GM19455 (cell line): Measurements from ENCODE around the gene KIN.
"Not testable (repeated sequence)": the region's sequence is repeated elsewhere in the genome, so short reads cannot be mapped to it uniquely, and the experiment has no call there.

ENCODE experiments used
- ATAC-seq: cut with Tn5 transposase; IDR thresholded peaks from one replicate; pipeline ENCODE4 v1.9.1; 2021; ENCODE audit not compliant: unreplicated experiment

Gene KIN, protein sequence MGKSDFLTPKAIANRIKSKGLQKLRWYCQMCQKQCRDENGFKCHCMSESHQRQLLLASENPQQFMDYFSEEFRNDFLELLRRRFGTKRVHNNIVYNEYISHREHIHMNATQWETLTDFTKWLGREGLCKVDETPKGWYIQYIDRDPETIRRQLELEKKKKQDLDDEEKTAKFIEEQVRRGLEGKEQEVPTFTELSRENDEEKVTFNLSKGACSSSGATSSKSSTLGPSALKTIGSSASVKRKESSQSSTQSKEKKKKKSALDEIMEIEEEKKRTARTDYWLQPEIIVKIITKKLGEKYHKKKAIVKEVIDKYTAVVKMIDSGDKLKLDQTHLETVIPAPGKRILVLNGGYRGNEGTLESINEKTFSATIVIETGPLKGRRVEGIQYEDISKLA

DNA sequence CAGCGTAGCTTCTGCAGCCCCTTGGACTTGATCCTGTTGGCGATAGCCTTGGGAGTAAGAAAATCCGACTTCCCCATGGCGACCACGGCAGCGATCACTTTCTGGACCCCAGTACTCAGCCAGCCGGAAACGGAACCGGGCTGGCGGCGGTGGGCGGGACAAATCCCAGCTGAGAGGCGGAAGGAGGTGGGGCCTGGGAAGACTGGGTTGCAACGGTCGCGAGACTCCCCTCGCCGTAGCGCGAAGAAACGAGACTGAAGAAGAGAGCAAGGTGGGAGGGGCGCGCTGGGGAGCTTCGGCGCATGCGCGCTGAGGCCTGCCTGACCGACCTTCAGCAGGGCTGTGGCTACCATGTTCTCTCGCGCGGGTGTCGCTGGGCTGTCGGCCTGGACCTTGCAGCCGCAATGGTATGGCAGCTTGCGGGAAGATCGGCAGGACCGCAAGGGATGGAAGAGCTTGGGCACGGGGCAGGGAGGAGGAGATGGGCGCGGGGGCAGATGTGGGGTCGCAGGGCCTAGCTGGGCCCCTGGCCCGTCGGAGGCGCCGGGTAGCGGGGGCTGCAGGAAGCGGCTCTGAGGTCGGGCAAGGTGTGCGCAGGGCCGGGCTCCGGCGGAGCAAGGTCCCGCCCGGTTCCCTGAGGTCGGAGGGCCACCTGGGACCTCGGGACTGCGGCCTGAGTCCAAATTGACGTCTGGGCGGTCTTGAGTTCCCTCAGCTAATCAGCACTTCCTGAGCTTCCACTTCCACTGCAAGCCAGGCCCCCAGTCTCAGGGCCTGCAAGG lies at the start of gene KIN, which contains the start of gene ATP5F1C:
Gene KIN, minus strand, starts transcription at position 137 of the 782 bp plus-strand sequence. Its CDS starts 60 bp downstream, at position 77.
Gene ATP5F1C, plus strand, starts transcription at position 321 of the 782 bp plus-strand sequence. Its CDS starts 31 bp downstream, at position 352.
- peak; percentile 90 for ATAC-seq

DNA sequence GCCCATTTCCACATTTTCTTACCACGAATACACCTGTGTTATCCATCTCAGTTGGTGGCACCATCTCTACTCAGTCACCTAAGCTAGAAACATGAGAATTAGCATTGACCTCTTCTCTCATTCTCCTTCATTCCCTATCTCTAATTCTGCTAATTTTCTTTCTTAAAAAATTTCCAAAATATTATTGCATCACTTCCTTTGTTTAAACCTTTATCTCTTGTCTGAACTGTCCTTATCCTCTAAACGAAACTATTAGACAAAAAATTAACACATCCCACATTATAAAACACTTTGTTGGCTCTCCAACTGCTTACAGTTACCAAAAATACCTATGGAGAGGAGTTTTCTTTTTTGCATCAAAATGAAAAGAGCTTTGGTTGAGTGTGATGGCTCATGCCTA lies 48.8 kb upstream of the KIN start:
- ATAC-seq, result no peak

DNA sequence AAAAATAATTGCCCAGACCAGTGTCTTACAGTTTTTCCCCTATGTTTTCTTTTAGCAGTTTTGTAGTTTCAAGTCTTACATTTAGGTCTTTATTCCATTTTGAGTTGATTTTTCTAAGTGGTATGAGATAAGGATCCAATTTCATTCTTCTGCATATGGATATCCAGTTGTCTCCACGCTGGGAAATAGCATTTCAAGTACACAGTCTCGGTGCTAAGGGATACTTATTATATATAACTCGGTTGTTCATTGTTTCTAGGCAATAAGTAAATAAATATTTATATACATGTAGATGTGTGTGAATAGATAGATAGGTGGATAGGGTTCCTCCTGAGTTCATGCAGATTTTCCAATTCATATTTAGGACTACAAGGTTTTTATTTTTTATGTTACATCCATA lies 46.5 kb upstream of the KIN start:
- ATAC-seq, result no peak

DNA sequence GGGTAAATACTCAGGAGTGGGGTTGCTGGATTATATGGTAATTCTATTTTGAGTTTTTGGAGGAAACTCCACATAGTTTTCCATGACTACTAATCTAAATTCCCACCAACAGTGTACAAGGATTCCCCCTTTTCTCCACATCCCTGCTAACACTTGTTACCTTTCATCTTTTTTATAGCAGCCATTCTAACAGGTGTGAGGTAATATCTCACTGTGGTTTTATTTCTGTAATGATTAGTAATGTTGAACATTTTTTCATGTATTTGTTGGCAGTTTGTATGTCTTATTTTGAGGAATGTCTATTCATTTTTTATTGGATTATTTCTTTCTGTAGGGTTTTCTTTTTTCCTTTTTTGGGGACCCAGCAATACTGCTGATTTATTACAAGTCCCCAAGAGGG lies 45.4 kb upstream of the KIN start:
- no peak for ATAC-seq

DNA sequence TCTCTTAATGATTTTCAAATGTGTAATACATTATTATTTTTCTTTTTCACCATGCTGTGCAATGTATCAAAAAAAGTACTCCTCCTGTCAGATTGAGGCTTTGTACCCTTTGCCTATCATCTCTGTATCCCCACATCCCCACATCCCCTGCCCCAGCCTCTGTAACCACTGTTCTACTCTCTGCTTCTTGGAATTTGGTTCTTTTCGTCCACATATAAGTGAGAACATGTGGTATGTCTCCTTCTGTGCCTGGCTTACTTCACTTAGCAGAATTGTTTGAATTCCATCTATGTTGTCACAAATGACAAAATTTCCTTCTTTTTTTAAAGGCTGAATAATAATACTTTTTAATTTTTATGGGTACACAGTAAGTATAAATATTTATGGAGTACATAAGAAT lies 44.3 kb upstream of the KIN start:
- ATAC-seq, result no peak

DNA sequence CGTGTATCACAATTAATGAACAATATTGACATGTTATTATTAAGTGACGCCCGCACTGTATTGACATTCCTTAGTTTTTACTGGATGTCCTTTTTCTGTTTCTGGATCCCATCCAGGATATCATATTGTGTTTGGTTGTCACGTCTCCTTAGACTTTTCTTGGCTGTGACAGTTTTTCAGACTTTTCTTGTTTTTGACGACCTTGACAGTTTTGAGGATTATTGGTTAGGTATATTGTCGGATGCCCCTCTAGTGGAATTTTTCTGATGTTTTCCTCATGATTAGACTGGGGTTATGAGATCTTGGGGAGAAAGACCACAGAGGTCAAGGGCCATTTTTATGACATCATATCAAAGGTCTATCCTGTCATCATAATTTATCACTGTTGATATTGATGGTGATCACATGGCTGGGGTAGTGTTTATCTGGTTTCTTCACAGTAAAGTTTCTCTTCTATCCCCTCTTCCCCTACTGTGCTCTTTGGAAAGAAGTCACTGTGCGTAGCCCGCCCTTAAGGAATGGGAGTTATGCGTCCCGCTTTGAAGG lies 41.6 kb upstream of the KIN start:
- ATAC-seq, result no peak

DNA sequence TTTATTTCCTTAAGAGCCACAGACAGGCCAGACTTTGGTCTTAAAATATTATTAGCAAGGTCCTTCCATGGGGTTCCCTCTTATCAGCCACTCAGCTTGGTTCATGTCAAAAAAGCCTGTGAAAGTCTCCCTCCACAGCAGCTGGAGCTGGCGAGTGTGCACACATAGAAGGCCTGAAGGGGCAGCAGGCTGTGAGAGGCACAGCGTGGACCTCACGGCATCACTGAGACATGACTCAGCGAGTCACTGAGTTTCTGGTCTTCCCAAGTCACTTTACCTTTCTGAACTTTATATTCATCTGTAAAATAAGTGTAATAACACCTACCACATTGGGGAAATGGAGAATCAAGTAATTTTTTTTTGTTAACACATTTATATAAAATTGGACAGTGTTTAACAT lies 39.2 kb upstream of the KIN start:
- ATAC-seq, result no peak

DNA sequence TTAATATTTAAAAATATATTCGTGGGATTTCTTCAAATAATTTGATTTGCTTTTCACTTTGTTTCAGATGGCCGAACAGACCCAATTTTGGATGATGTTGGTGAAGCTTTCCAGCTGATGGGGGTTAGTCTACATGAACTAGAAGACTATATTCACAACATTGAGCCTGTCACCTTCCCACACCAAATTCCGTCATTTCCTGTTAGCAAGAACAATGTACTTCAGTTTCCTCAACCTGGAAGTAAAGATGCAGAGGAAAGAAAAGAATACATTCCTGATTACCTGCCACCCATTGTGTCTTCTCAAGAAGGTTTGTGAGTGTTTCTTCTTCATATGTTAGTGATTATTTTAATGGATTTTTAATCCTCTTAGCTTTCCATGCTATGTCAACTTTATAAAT lies 36.5 kb upstream of the KIN start:
- ATAC-seq, result no peak

DNA sequence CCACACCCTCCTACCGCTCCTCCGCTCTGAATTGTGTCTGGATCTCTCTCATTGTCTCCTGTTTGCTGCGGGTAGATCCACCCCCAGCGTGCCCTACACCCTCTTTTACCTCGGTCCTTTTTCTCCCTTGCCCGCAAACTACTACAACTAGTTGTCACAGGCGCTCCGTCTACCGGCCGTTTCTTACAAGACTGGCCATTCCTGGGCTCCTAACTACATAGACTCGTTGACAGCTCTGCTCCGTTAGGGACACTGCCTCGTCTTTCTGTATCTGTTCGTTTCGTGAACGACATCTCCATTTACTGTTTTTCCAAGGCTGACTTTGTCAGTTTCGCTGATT lies 31.3 kb upstream of the KIN start:
- ATAC-seq, result peak; percentile 42

DNA sequence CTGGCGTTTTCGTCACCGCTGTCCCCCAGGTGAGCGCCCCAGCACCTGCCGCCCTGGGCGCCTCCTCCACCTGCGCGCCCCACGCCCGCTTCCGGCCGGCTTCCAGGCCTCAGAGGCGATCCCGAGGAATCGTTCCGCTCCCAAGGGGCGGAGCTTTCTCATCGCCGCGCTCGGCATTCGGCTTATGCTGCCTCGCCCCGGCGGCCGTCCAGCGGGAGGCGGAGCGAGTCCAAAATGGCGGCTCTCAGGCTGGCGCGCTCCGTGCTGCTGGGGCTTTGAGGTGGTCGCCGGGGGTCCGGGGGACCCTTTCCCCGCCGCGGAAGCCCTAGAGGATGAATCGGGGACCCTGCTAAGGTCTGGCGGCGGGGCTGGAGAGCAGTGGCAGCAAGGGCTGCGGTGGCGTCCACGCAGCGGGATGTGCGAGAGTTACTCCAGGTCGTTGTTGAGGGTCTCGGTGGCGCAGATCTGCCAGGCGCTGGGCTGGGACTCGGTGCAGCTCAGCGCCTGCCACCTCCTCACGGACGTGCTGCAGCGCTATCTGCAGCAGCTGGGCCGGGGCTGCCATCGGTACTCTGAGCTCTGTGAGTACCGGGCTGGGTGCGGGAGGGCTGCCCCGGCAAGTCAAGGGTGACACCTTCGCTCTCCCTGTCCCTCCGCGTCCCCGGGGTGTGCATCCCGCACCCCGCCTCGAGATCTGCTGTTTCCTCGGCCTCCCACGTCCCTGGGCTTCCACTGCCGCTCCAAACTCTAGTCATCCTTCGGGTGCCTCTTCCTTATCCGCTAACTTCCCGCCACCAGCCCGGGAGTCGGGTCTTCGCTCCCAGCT lies 30.7 kb upstream of the KIN start, which contains the start of gene TAF3:
Gene TAF3, plus strand, starts transcription at position 211 of the 826 bp plus-strand sequence. Its CDS starts 205 bp downstream, at position 416.
- peak; percentile 87 for ATAC-seq

DNA sequence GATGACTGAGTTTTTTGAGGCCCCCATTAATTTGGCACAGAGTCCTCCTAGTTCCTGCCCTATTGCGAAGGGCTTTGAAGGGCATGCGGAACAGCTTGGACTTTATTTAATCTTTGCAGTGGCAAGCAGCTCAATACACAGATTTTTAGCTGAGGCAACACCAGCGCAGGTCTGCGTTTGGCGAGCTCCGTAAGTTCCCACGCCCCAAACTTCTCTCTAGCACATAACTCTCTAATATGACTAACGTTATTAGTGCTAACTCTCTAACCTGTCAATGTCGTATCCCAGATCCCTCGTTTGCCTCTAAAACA lies 30.1 kb upstream of the KIN start:
- ATAC-seq, result peak; percentile 24

DNA sequence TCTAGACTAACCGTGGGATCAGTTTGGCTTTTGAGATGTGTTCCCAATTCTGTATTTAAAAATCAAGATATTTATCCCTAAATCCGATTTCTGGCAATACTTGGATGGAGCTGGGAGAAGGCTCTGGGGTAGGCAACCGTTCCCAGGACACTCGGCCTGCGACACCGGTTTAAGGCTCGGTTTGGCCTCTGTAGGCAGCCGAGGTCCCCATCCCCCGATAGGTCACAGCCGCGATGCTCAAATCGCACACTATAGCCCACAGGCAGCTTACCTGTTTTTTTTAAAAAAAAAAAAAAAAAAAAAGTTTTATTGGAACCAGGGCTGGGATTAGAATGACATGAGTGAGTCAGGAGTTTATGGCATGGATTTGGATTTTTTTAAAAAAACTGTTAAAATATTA lies 29.8 kb upstream of the KIN start:
- no peak for ATAC-seq

DNA sequence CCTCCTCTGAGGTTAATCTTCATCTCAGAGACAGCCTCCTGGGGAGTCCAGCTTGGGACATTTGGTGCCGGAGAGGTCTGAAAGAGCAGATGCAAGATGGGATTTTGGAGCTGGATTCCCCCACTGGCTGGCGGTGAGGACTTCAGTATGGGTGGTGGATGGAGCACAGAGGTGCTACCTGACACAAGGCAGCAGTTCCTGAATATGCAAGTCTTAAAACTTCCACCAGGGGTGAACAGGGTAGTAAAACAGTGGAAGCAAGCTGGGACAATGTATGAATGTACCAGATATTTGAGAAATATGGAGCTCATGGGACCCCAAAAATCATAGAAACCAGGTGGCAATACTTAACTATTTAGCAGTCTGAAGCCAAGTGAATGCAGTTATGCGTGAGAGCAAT lies 25.7 kb upstream of the KIN start:
- ATAC-seq, result no peak

DNA sequence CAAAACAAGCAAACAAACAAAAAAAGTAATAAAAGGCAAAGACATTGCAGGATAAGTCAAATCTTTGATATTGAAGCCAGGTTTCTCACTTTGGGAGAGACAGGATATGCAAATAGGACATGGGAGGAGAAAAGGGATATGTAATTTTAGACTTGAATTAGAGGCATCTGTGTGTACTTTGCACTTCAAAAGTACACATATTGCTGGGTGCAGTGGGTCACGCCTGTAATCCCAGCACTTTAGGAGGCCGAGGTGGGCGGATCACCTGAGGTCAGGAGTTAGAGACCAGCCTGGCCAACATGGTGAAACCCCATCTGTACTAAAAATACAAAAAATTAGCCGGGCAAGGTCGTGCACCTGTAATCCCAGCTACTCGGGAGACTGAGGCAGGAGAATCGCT lies 23.9 kb upstream of the KIN start:
- not testable (repeated sequence) for ATAC-seq

DNA sequence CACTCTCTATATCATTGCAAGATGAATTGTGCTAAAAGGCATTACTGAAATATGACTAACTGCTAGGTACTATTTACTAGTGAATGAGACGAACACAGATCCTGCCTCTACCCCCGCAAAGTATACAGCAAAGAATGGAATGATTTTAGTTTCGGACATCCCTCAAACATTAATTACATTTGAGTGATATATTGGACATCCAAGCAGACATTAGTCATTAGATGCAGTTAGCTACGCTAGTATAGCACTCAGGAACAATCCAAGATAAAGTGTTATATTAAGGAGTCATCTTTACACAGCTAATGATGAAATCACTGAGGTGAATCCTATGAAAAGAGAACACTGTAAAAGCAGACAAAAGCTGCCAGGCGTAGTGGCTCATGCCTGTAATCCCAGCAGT lies 23.2 kb upstream of the KIN start:
- no peak for ATAC-seq

DNA sequence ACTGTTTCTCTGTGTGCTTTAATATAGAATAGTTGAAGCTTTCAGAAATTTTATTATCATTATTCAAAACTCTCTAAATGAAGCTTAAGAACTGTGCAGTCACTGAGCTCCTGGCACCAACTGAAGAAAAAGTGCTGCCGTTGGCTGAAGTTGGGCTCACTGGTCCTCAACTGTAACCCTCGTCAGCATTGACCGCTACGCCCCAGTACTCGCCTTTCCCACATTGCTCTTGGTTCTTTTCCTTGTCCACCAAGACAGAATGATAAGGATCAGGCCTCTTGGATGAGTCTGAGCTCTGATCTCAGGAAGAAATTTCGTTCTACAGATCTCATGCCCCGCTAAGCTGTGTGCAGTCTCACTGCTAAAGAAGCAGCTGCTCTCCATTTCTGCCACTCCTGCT lies 22.6 kb upstream of the KIN start:
- ATAC-seq, result no peak

DNA sequence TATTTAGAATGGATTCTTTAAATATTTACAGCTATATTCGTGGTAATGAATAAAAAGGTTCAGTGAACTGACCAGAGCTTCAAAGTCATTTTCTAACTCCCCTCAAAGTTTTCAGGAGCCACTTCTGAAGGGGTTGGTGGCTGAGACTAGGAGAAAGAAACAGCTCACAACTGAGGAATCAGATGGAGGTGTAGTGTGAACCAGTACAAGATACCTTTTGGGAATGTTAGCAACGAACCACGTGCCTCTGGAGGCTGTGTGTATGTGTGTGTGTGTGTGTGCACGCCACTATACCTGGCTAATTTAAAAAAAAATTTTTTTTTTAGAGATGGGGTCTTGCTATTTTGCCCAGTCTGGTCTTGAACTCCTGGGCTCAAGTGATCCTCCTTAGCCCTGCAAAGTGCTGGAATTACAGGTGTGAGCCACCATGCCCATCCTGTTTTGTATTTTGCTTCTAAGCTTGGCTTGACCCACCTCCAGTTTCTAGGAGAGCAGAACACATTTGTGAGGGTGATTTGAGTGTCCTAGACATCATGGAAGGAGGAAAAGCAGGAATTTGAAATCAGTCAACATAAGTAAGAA lies 21.0 kb upstream of the KIN start:
- no peak for ATAC-seq

DNA sequence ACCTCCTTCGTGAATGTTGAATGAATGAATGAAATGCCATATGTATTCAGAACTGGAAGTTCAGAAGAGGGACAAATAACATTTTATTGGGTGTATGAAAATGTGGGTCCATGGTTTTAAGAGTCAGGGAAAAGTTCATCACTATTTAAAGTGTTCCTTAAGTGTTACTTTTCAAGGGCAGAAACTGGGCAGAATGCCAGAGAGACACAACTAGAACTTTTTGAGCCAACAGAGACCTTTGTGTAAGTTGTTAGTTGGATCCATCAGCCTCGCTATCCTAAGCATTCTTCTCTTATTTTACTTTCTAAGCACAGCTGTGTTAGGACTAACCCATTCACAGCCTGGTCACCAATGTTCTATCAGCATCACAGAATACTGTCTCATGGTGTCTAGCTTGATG lies 16.9 kb upstream of the KIN start:
- no peak for ATAC-seq

DNA sequence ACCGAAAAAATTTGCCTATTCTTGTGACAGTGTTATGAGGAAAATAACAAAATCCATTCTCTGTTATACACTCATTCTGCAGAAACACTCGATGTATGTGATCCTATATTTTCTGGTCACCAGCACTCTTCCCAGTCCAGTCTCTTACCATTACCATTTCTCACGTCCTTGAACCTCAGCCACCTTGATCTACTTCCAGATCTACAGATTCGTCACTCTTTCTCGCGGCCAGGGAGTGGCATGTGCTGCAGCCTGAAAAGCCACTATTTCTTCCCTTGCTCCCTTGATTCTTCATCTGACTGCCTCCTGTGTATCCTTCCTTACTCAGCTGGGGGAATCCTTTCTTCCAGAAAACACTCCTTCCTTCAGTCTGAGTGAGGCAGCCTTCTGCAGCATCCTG lies 16.4 kb upstream of the KIN start:
- no peak for ATAC-seq

DNA sequence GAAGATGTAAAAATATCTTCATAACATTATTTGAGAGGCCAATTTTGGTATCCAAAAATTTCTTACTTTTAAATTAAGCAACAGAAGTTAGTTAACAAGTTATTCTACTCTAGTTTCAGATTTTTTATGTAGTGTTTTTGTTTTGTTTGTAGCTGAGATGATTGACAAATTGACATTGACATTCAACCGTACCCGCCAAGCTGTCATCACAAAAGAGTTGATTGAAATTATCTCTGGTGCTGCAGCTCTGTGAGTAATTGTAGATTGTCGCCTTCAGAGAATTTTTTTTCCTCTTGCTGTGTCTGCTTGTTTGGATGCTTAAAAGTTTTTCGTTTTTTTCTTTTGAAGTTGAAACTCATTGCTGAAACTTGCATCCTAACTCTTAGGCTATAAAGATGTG lies 14.8 kb upstream of the KIN start:
- no peak for ATAC-seq

DNA sequence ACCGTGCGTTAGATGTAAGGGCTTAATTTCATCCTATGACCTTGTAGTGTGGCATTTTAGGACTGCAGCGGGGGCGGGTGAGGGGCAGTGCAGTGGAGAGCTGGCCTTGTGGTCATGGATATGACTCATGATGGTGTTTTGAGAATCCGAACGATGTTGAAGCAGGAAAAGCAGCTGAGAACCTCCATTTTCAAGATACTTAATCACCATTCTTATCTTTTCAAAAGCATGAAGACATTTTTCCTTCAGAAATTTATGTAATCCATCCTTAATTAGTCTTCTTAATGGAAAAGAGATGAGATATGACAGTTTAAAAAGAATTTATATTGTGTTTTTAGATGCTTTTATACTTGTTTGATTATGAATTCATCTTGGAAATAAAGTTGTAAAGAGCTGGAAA lies 9.8 kb upstream of the KIN start:
- no peak for ATAC-seq
